Stimulated activated CD8-positive, alpha-beta memory T cell treated with anti-CD3 and anti-CD28 coated beads, Interleukin-15, amount 100 ng/mL, for 1 hour (primary cell): ENCODE results near the gene ZBTB11.
"Not testable (repeated sequence)": the region's sequence is repeated elsewhere in the genome, so short reads cannot be mapped to it uniquely, and the experiment has no call there.

ENCODE experiments used
- DNase-seq: peaks from one replicate; pipeline ENCODE4 v3.0.0-alpha.2; 2020; ENCODE audit warnings: low read depth

Gene ZBTB11

DNA sequence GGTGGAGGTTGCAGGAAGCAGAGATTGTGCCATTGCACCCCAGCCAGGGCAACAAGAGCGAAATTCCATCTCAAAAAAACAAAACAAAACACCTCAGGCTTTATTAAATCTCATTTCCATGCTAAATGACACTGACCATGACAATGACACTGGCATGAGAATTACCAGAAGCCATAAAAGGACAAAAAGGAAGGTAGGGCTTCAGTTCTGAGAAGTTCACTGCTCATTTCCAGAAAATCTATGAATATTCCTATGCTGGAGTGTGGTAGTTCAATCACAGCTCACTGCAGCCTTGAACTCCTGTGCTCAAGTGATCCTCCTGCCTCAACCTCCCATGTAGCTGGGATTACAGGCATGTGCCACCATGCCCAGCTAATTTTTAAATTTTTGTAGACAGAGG lies 58.2 kb downstream of the ZBTB11 start:
- no peak for DNase-seq

DNA sequence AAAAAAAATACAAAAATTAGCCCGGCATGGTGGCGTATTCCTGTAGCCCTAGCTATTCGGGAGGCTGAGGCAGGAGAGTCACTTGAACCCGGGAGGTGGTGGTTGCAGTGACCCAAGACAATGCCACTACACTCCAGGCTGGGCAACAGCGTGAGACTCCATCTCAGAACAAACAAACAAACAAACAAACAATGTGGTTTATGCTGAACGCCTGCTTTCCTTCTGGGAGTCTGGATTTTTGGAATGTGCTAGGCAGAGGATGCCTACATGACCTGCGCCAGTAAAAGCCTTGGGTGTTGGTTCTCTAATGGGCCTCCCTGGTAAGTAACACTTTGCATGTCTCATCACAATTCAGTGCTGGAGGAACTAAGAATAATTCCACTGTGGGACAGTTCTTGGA lies 59.5 kb downstream of the ZBTB11 start:
- DNase-seq: no peak

DNA sequence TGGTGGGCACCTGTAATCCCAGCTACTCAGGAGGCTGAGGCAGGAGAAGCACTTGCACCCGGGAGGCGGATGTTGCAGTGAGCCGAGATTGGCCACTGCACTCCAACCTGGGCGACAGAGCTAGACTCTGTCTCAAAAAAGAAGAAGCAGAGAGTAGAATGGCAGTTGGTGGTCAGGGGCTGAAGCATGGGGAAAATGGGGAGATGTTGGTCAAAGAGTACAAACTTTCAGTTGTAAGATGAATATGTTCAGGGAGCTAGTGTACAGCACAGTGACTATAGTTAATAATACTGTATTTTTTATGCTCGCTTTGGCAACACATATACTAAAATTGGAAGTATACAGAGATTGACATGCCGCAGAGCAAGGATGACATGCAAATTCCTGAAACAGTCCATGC lies 61.4 kb downstream of the ZBTB11 start:
- DNase-seq: no peak

DNA sequence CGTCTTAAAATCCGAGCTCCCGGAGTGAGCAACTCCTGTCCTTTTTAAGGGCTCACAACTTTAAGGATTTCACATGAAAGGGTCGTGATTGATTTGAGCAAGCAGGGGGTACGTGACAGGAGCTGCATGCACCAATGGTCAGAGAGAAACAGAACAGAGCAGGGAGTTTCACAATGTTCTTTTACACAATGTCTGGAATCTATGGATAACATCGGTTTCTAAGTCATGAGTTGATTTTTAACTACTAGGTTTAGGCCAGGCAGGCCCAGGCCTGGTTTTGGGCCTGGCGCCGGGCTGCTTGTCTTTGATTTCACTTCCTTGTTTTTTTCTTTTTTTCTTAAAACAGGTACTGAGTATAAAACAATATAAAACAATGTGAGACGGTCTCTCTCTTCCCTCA lies 63.9 kb downstream of the ZBTB11 start:
- DNase-seq: not testable (repeated sequence)

DNA sequence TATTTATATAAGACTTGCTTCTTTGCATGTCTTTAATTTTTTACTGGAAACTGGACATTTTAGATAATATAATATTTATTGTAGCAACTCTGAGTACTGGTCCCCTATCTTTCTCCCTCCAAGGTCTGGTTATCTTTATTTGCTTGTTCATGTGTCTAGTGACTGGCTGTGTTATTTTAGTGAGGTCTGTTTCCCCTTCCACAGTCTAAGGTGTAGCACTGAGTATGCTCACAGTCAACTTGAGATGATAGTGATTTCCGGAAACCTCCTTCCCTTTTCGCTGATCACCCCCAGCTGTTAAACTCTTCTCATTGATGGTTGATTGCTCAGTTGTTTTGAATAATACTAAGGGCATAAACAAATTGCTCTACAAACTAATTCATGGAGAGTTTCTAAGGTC lies 65.9 kb downstream of the ZBTB11 start:
- DNase-seq: no peak

DNA sequence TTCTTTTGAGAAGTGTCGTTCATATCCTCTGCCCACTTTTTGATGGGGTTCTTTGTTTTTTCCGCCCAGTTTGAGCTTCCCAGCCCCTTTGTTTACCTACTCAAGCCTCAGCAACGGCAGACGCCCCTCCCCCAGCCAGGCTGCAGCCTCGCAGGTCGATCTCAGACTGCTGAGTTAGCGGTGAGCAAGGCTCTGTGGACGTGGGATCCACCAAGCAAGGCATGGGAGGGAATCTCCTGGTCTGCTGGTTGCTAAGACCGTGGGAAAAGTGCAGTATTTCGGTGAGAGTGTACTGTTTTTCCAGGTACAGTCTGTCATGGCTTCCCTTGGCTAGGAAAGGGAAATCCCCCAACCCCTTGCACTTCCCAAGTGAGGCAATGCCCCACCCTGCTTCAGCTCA lies 71.5 kb downstream of the ZBTB11 start:
- not testable (repeated sequence) for DNase-seq

DNA sequence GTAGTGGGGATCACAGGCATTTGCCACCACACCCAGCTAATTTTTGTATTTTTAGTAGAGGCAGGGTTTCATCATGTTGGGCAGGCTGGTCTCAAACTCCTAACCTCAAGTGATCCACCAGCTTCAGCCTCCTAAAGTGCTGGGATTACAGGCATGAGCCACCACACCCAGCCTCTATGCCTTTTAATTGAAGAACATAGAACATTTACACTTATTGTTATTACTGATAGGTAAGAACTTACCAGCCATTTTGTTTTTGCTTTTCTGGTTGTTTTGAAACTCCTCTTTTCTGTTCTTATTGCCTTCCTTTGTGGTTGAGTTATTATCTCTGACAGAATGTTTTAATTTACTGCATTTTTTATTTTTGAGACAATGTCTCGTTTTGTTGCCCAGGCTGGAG lies 73.7 kb downstream of the ZBTB11 start:
- no peak for DNase-seq

DNA sequence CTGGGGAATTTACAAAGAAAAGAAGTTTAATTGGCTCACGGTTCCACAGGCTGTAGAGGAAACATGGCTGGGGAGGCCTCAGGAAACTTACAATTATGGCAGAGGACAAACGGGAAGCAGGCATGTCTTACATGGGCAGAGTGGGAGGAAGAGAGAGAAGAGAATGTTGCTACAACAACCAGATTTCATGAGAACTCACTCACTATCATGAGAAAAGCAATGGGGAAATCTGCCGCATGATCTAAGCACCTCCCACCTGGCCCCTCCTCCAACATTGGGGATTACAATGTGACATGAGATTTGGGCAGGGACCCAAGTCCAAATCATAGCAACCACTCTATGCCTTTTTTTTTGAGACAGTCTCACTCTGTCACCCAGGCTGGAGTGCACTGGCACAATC lies 74.2 kb downstream of the ZBTB11 start:
- no peak for DNase-seq
